AG04449 (cell line): ENCODE results near the gene LEPR.

Experiments
- CTCF ChIA-PET: fragments of 350-600 bp; formaldehyde crosslinking; extraction: SDS; loops from one replicate; lab custom pipeline; 2021; ENCODE audit warnings: antibody characterized with exemption; lab: Yijun Ruan, JAX
- POLR2A ChIA-PET: fragments of 400-600, 350-600 bp; formaldehyde crosslinking; extraction: SDS; loops from one replicate; lab custom pipeline; 2020; ENCODE audit warnings: antibody characterized with exemption, inconsistent platforms; lab: Yijun Ruan, JAX
- DNase-seq: peaks from one replicate; pipeline ENCODE4 v3.0.0-alpha.2; 2010; ENCODE audit warnings: low read depth, low spot score
- H3K4me3 ChIP-seq: 2 replicates; pipeline ENCODE4 v1.5.1; 2011; ENCODE audit warnings: low read depth, mild to moderate bottlenecking, control low read depth, low read length
- CTCF ChIP-seq: IDR thresholded peaks from one replicate; pipeline ENCODE4 v1.5.1; 2011; ENCODE audit warnings: mild to moderate bottlenecking, moderate library complexity, low read length, control low read depth, inconsistent platforms; ENCODE audit not compliant: insufficient read depth; ENCODE audit errors: missing control alignments

LEPR gene

DNA sequence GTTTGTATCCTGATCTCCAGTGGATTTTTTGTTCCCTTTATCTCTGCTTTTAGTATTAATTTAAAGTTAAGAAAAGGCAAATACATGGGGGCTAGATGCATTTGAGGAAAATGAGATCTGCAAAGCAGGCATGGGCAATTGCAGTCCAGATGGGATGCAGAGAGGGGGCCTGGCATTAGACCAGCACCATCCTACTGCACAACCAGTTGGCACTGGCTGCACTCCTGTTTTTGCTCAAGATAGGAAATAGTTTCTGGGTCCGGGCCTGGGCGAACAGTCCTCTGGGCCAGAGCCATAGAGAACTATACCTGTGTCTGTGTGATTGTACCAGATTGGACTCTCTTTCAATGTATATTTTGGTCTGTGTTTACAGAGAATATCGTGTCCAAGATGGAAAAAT, 34.0 kb upstream of the LEPR start:
- no peak for TF ChIP-seq CTCF
- POLR2A ChIA-PET, result no interaction called here
- H3K4me3 ChIP-seq, result no peak overlapping the region
- DNase-seq, result no peak
- CTCF ChIA-PET, result no interaction called here

DNA sequence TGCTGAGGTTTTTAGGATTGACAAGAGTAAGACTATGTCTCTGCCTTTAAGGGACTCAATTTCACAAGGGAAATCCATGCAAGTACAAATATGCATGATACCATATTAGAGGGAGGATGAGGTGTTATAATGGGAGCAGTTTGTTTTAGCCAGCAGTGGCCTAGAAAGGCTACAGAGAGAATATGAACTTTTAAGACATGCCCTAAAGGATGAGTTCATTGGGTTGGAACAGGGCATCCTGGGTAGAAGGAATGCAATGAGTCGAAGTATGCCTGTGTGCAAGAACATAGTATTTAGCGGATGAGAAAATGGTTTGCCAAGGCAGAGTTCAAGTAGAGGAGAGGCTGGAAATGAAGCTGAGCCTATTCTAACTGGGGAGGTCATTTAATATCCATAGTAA, 32.6 kb upstream of the LEPR start:
- CTCF ChIA-PET, result interaction anchor here (1.3 kb wide), 1 partner anchor 300 kb away, joined by 3 read pairs; no protein-coding TSS in a partner anchor
- no peak for TF ChIP-seq CTCF
- DNase-seq, result no peak
- no peak overlapping the region for H3K4me3 ChIP-seq
- POLR2A ChIA-PET, result no interaction called here

DNA sequence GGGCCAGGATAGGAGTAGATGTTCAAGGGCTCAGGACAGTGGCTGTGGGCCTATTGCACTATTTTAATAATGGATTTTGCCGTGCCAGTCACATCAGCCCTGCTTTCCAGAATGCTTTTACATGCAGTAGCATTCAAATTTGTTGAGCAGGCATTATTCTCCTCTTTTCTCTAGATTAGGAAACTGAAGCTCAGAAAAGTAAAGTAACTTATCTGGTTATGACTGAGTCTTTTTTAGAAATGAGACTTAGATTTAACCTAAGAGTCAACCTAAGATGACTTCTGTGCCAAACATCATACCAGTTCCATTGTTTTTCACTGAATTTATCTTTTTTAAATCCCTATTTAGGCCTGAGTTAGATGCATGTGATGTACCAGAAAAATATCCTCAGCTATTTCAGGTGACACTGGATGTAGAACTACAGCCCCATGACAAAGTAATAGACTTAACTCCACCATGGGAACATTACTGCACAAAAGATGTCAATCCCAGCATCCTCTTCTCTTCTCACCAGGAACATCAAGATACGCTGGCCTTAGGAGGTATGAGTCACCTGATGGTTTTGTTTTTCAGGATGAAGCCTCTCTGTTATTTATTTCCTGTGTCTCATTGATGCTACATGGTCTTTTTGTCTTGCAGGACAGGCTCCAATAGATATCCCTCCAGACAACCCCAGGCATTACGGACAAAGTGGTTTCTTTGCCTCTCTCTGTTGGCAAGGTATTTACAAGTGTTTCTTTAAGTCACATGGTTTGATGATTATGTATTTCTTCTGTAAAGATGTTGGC, 31.4 kb upstream of the LEPR start:
- ChIA-PET CTCF (interaction anchor here (1.3 kb wide), 1 partner anchor 299 kb away, joined by 3 read pairs; no protein-coding TSS in a partner anchor), POLR2A (no interaction called here)
- DNase-seq, result no peak
- no peak overlapping the region for H3K4me3 ChIP-seq
- no peak for TF ChIP-seq CTCF

- TF ChIP-seq CTCF, result no peak
- CTCF ChIA-PET, result no interaction called here
- POLR2A ChIA-PET, result no interaction called here
- no peak overlapping the region for H3K4me3 ChIP-seq
- DNase-seq, result no peak
These were observed 28.0 kb upstream of the LEPR start for GRCh38 chr1:65392497-65392896.

- DNase-seq, result peak; percentile 7
- ChIA-PET POLR2A (no interaction called here), CTCF (interaction anchor here (1.5 to 1.6 kb wide), 2 partner anchors 16 to 294 kb away, joined by 4 read pairs; no protein-coding TSS in a partner anchor)
- TF ChIP-seq CTCF, result no peak
- H3K4me3 ChIP-seq, result no peak overlapping the region
These were observed 27.1 kb upstream of the LEPR start for GRCh38 chr1:65393347-65393746.

GRCh38 chr1:65393928-65394327, 26.5 kb upstream of the LEPR start:
- ChIA-PET CTCF (interaction anchor here (1.5 to 1.6 kb wide), 2 partner anchors 16 to 294 kb away, joined by 4 read pairs; no protein-coding TSS in a partner anchor), POLR2A (no interaction called here)
- no peak for TF ChIP-seq CTCF
- H3K4me3 ChIP-seq, result no peak overlapping the region
- DNase-seq, result no peak
